NT2/D1 (cell line): ENCODE results near the gene TMEM263.

Experiments used
- YY1 ChIP-seq: IDR thresholded peaks from 2 replicates; pipeline ENCODE4 v1.6.1; 2011; ENCODE audit not compliant: insufficient read length, insufficient read depth
- ZNF274 ChIP-seq: IDR thresholded peaks from 2 replicates; pipeline ENCODE4 v1.6.1; 2011; ENCODE audit warnings: mild to moderate bottlenecking, low read depth, low read length

DNA sequence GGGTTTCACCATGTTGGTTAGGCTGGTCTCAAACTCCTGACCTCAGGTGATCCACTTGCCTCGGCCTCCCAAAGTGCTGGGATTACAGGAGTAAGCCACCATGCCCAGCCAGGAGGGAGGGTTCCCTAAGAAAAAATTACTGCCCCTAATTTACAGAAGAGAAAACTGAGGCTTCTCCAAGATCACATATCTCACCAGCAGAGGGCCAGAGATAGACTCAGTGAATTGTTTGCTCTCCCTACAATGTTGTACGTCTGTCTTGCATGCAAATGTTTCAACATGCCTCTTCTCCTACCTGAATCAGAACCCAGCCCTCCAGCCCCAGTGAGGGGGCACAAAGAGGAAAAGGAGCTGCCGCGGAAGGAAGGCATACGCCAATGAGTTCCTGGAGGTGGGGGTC is 48.3 kb upstream of the TMEM263 start:
- TF ChIP-seq YY1 = no peak
- TF ChIP-seq ZNF274 = no peak
